Adrenal gland (tissue), 12 donors: ENCODE data around the gene ZCCHC14. TPM values are rescaled to one million over a fixed set of nuclear protein-coding genes. Genes with fewer than 3 reads are reported as not detected.

Experiments used
- DNase-seq, 7 donors: peaks; one replicate each; pipeline ENCODE4 v3.0.0-alpha.2; 2019 to 2020
- H3K27ac ChIP-seq, 5 donors: fragments of 200-600 bp; sonication (generic) in 4 of 5; 1 replicate in 3 of 5; 2 replicates in 2 of 5; pipeline versions ENCODE4 v1.5.1 to v1.8.0; 2016 to 2020; ENCODE audit warnings: mild to moderate bottlenecking in 1 of 5
- H3K27me3 ChIP-seq: fragments of 200-600 bp; 2 replicates; pipeline ENCODE4 v1.8.0; 2021
- H3K36me3 ChIP-seq, 2 donors: fragments of 200-600 bp; replicated peaks in 1 of 2; 1 replicate in 1 of 2; 2 replicates in 1 of 2; pipeline versions ENCODE4 v1.5.1 to v1.8.0; 2018 to 2022
- H3K4me1 ChIP-seq, 2 donors: fragments of 200-600 bp; replicated peaks in 1 of 2; 1 replicate in 1 of 2; 2 replicates in 1 of 2; pipeline versions ENCODE4 v1.5.1 to v1.8.0; 2018 to 2021
- H3K4me3 ChIP-seq, 4 donors: fragments of 200-600 bp; sonication (generic) in 3 of 4; one replicate each; pipeline ENCODE4 v1.5.1; 2016 to 2018
- H3K9me3 ChIP-seq, 3 donors: fragments of 200-600 bp; sonication (generic) in 1 of 3; replicated peaks in 1 of 3; 1 replicate in 2 of 3; 2 replicates in 1 of 3; pipeline versions ENCODE4 v1.5.1 to v1.8.0; 2016 to 2021
- CTCF ChIP-seq, 6 experiments: fragments of 450-650 bp in 4 of 6; fragments of 200-600 bp in 2 of 6; sonication (generic) in 1 of 6; IDR thresholded peaks; 1 replicate in 5 of 6; 2 replicates in 1 of 6; pipeline versions ENCODE4 v1.5.1 to v1.8.0; 2016 to 2021; ENCODE audit warnings: antibody characterized with exemption in 6 of 6, mild to moderate bottlenecking in 2 of 6, moderate library complexity in 1 of 6
- POLR2A ChIP-seq, 2 donors: fragments of 450-650 bp; IDR thresholded peaks; one replicate each; pipeline ENCODE4 v1.6.1; 2017; ENCODE audit warnings: antibody characterized with exemption in 2 of 2, mild to moderate bottlenecking in 2 of 2, moderate library complexity in 1 of 2
- WGBS, 4 donors: extraction: QIAGEN DNeasy Blood & Tissue Kit in 2 of 4; methylation state at CpG; one replicate each; pipeline versions ENCODE4 v1.1.5 to v1.1.7; 2013 to 2017; 5-methylcytosine and 5-hydroxymethylcytosine counted together
- intact Hi-C, 2 donors: fragments of 100-400 bp; cut with DNase I; formaldehyde crosslinking; loops; one replicate each; pipeline versions ENCODE4 v1.14.1 to v1.15.0; 2022 to 2023
- polyA plus RNA-seq, 3 donors: library from polyadenylated mRNA; stranded (reverse); fragments of 200-250 nt in 2 of 3; fragments of 350-450 nt in 1 of 3; fragmentation: Illumina TruSeq in 1 of 3; extraction: RNeasy Lipid Tissue Mini Kit (QIAGEN cat#74804) in 1 of 3; gene quantifications; one replicate each; pipeline ENCODE4 v1.2.3, GENCODE V29; 2013 to 2014
- total RNA-seq, 9 donors: library from RNA; depleted of rRNA in 4 of 9; stranded (reverse); fragments of >200 nt in 4 of 9; fragments of 120-200 nt in 1 of 9; fragmentation: NEBNext Ultra II Directional in 1 of 9; extraction: Animal tissue kit (Norgen Biotek cat#: 25700) in 1 of 9; gene quantifications; one replicate each; pipeline versions ENCODE4 v1.1.0 to v1.2.4, GENCODE V29; 2013 to 2023
- donor health status: healthy with polysubstance abuse.
- donor health status: Bipolar disorder and iron deficiency.
- donor health status: DM: yes; HTN: yes; CAD: no.
- donor health status: DM: no; HTN: no; CAD: no.
- donor health status: DM: no; HTN: no; CAD: no.
- donor health status: DM: yes; HTN: yes; CAD: no.

ZCCHC14 gene
- total and polyA plus RNA-seq, 12 donors: 10.6 to 49.8 (median 28.7) TPM

- H3K4me1 ChIP-seq: peaks cover 23 to 43% of the 10 kb centered on the region in 2 donors
- no peak overlapping the region for H3K4me3 ChIP-seq
- TF ChIP-seq POLR2A (IDR thresholded peaks at IDR 0.05): no peak
- no peak for TF ChIP-seq CTCF (IDR thresholded peaks at IDR 0.05)
- no peaks in the 10 kb centered on the region for H3K27me3 ChIP-seq
- DNase-seq: no peak
- H3K36me3 ChIP-seq: peaks cover 0 to 29% of the 10 kb centered on the region in 2 donors
- H3K27ac ChIP-seq: no peak overlapping the region
- intact Hi-C loops: no loop called here
- 76 to 82% (median 81%) methylated on average over 9 of the region's 9 CpGs for WGBS, 4 donors
- no peaks in the 10 kb centered on the region for H3K9me3 ChIP-seq
These were observed 33.0 kb downstream of the ZCCHC14 start for GRCh38 chr16:87459833-87460232.

- DNase-seq: no peak
- TF ChIP-seq CTCF (IDR thresholded peaks at IDR 0.05): no peak
- Histone ChIP-seq H3K36me3 (peaks cover 0 to 29% of the 10 kb centered on the region in 2 donors), H3K9me3 (no peaks in the 10 kb centered on the region), H3K4me1 (peaks cover 15 to 35% of the 10 kb centered on the region in 2 donors), H3K27me3 (no peaks in the 10 kb centered on the region), H3K27ac (peak overlapping the region in 1 of 5 donors; percentile 65), H3K4me3 (no peak overlapping the region)
- intact Hi-C loops: no loop called here
- WGBS, 4 donors: 94 to 96% (median 95%) methylated on average over 15 of the region's 15 CpGs
These were observed 33.8 kb downstream of the ZCCHC14 start for GRCh38 chr16:87459027-87459426.

GRCh38 chr16:87458424-87458915 lies 34.4 kb downstream of the ZCCHC14 start:
- no peak for DNase-seq
- peaks cover 0 to 29% of the 10 kb centered on the region in 2 donors for H3K36me3 ChIP-seq
- no peaks in the 10 kb centered on the region for H3K27me3 ChIP-seq
- 89 to 96% (median 94%) methylated on average over 22 to 23 of the region's 23 CpGs for WGBS, 4 donors
- peak overlapping the region in 3 of 5 donors; percentile 3 to 70 (median 65) for H3K27ac ChIP-seq
- H3K4me3 ChIP-seq: no peak overlapping the region
- H3K9me3 ChIP-seq: no peaks in the 10 kb centered on the region
- TF ChIP-seq POLR2A (IDR thresholded peaks at IDR 0.05): no peak
- TF ChIP-seq CTCF (IDR thresholded peaks at IDR 0.05): no peak
- peaks cover 9 to 30% of the 10 kb centered on the region in 2 donors for H3K4me1 ChIP-seq
- intact Hi-C loops: no loop called here

GRCh38 chr16:87457709-87458423 lies 35.0 kb downstream of the ZCCHC14 start:
- peaks cover 0 to 34% of the 10 kb centered on the region in 2 donors for H3K36me3 ChIP-seq
- intact Hi-C loops: no loop called here
- WGBS, 4 donors: 61 to 70% (median 63%) methylated on average over 20 to 22 of the region's 22 CpGs
- no peaks in the 10 kb centered on the region for H3K27me3 ChIP-seq
- TF ChIP-seq CTCF (IDR thresholded peaks at IDR 0.05) (no peak), POLR2A (IDR thresholded peaks at IDR 0.05) (peak in 1 of 2 donors; percentile 20)
- H3K4me1 ChIP-seq: peaks cover 4 to 24% of the 10 kb centered on the region in 2 donors
- no peak overlapping the region for H3K4me3 ChIP-seq
- H3K27ac ChIP-seq: peak overlapping the region in 3 of 5 donors; percentile 14 to 70 (median 65)
- H3K9me3 ChIP-seq: no peaks in the 10 kb centered on the region
- DNase-seq: peak in 3 of 7 donors; percentile 42 to 62 (median 59)
